Measurements from ENCODE around the gene RAPGEF5.

GRCh38 chr7:22364900-22365299 lies 7.9 kb upstream of the RAPGEF5 start:
- TF ChIP-seq, protein P1, sequence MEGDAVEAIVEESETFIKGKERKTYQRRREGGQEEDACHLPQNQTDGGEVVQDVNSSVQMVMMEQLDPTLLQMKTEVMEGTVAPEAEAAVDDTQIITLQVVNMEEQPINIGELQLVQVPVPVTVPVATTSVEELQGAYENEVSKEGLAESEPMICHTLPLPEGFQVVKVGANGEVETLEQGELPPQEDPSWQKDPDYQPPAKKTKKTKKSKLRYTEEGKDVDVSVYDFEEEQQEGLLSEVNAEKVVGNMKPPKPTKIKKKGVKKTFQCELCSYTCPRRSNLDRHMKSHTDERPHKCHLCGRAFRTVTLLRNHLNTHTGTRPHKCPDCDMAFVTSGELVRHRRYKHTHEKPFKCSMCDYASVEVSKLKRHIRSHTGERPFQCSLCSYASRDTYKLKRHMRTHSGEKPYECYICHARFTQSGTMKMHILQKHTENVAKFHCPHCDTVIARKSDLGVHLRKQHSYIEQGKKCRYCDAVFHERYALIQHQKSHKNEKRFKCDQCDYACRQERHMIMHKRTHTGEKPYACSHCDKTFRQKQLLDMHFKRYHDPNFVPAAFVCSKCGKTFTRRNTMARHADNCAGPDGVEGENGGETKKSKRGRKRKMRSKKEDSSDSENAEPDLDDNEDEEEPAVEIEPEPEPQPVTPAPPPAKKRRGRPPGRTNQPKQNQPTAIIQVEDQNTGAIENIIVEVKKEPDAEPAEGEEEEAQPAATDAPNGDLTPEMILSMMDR (IDR thresholded peaks at IDR 0.05) = no peak
- no peak for TF ChIP-seq ZFX (IDR thresholded peaks at IDR 0.05; ENCODE audit: borderline replicate concordance)

All from 22Rv1 (cell line).